ENCODE results near the gene PIBF1.
A peak's percentile ranks its signal among the peaks of the same experiment; 100 is the strongest.

Gene PIBF1

GRCh38 chr13:73060251-73061160 lies 278.6 kb downstream of the PIBF1 start:
- H3K27me3 ChIP-seq (ENCODE audit: insufficient read depth, low read length, poor library complexity), result peaks cover 5% of the 10 kb centered on the region
- H4K20me1 ChIP-seq (ENCODE audit: insufficient read depth, low read length), result no peaks in the 10 kb centered on the region
- no peaks in the 10 kb centered on the region for H3K79me2 ChIP-seq (ENCODE audit: insufficient read depth, low read length)
- no peaks in the 10 kb centered on the region for H3K36me3 ChIP-seq (ENCODE audit: insufficient read depth, low read length)
- peak overlapping the region; percentile 73 for H3K4me2 ChIP-seq (ENCODE audit: insufficient read depth, low read length)
- no peak for ATAC-seq (ENCODE audit: insufficient read depth, low read depth)
- no peak overlapping the region for H2AFZ ChIP-seq (ENCODE audit: low read depth, low read length)
- peak overlapping the region in 1 of 2 experiments; percentile 5; a peak in 1 of 4 replicates for H3K4me3 ChIP-seq (ENCODE audit: low read depth in 1 of 2, low read length in 2 of 2)
- H3K27ac ChIP-seq (ENCODE audit: low read length), result no peak overlapping the region
- DNase-seq, result no peak
- peak overlapping the region; percentile 79; the same call in 1 of the 2 replicates for H3K9ac ChIP-seq (ENCODE audit: low read depth, low read length)
- H3K9me3 ChIP-seq (ENCODE audit: insufficient read depth, low read length, severe bottlenecking), result no peaks in the 10 kb centered on the region
- TF ChIP-seq, protein P1, sequence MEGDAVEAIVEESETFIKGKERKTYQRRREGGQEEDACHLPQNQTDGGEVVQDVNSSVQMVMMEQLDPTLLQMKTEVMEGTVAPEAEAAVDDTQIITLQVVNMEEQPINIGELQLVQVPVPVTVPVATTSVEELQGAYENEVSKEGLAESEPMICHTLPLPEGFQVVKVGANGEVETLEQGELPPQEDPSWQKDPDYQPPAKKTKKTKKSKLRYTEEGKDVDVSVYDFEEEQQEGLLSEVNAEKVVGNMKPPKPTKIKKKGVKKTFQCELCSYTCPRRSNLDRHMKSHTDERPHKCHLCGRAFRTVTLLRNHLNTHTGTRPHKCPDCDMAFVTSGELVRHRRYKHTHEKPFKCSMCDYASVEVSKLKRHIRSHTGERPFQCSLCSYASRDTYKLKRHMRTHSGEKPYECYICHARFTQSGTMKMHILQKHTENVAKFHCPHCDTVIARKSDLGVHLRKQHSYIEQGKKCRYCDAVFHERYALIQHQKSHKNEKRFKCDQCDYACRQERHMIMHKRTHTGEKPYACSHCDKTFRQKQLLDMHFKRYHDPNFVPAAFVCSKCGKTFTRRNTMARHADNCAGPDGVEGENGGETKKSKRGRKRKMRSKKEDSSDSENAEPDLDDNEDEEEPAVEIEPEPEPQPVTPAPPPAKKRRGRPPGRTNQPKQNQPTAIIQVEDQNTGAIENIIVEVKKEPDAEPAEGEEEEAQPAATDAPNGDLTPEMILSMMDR (IDR thresholded peaks at IDR 0.05; ENCODE audit: borderline replicate concordance, extremely low read depth, low read length, poor library complexity, severe bottlenecking), result no peak
- no peak for TF ChIP-seq EZH2 (IDR thresholded peaks at IDR 0.05; ENCODE audit: borderline replicate concordance, low read depth, low read length, severe bottlenecking)
- H3K4me1 ChIP-seq (ENCODE audit: insufficient read depth, low read length), result peaks cover 32% of the 10 kb centered on the region

GRCh38 chr13:73061473-73061872 lies 279.5 kb downstream of the PIBF1 start:
- no peaks in the 10 kb centered on the region for H3K36me3 ChIP-seq (ENCODE audit: insufficient read depth, low read length)
- peaks cover 5% of the 10 kb centered on the region for H3K27me3 ChIP-seq (ENCODE audit: insufficient read depth, low read length, poor library complexity)
- H4K20me1 ChIP-seq (ENCODE audit: insufficient read depth, low read length), result no peaks in the 10 kb centered on the region
- TF ChIP-seq EZH2 (IDR thresholded peaks at IDR 0.05; ENCODE audit: borderline replicate concordance, low read depth, low read length, severe bottlenecking), result no peak
- TF ChIP-seq, protein P1 (IDR thresholded peaks at IDR 0.05; ENCODE audit: borderline replicate concordance, extremely low read depth, low read length, poor library complexity, severe bottlenecking), result no peak
- no peaks in the 10 kb centered on the region for H3K9me3 ChIP-seq (ENCODE audit: insufficient read depth, low read length, severe bottlenecking)
- H3K79me2 ChIP-seq (ENCODE audit: insufficient read depth, low read length), result no peaks in the 10 kb centered on the region
- no peak overlapping the region for H3K9ac ChIP-seq (ENCODE audit: low read depth, low read length)
- no peak overlapping the region for H2AFZ ChIP-seq (ENCODE audit: low read depth, low read length)
- no peak overlapping the region for H3K27ac ChIP-seq (ENCODE audit: low read length)
- no peak overlapping the region for H3K4me3 ChIP-seq (ENCODE audit: low read depth in 1 of 2, low read length in 2 of 2)
- no peak overlapping the region for H3K4me2 ChIP-seq (ENCODE audit: insufficient read depth, low read length)
- H3K4me1 ChIP-seq (ENCODE audit: insufficient read depth, low read length), result peaks cover 32% of the 10 kb centered on the region
- DNase-seq, result no peak
- no peak for ATAC-seq (ENCODE audit: insufficient read depth, low read depth)

- Histone ChIP-seq H3K4me1 (ENCODE audit: insufficient read depth, low read length) (peaks cover 32% of the 10 kb centered on the region), H3K79me2 (ENCODE audit: insufficient read depth, low read length) (no peaks in the 10 kb centered on the region), H3K9ac (ENCODE audit: low read depth, low read length) (no peak overlapping the region), H3K27me3 (ENCODE audit: insufficient read depth, low read length, poor library complexity) (peaks cover 5% of the 10 kb centered on the region), H3K4me2 (ENCODE audit: insufficient read depth, low read length) (no peak overlapping the region), H2AFZ (ENCODE audit: low read depth, low read length) (no peak overlapping the region), H3K4me3 (ENCODE audit: low read depth in 1 of 2, low read length in 2 of 2) (no peak overlapping the region), H3K36me3 (ENCODE audit: insufficient read depth, low read length) (no peaks in the 10 kb centered on the region), H3K27ac (ENCODE audit: low read length) (no peak overlapping the region), H3K9me3 (ENCODE audit: insufficient read depth, low read length, severe bottlenecking) (no peaks in the 10 kb centered on the region), H4K20me1 (ENCODE audit: insufficient read depth, low read length) (no peaks in the 10 kb centered on the region)
- DNase-seq, result no peak
- ATAC-seq (ENCODE audit: insufficient read depth, low read depth), result no peak
- TF ChIP-seq EZH2 (IDR thresholded peaks at IDR 0.05; ENCODE audit: borderline replicate concordance, low read depth, low read length, severe bottlenecking), result no peak
- TF ChIP-seq, protein P1 (IDR thresholded peaks at IDR 0.05; ENCODE audit: borderline replicate concordance, extremely low read depth, low read length, poor library complexity, severe bottlenecking), result no peak
These were observed 279.9 kb downstream of the PIBF1 start for GRCh38 chr13:73061876-73062275.

All from DND-41 (cell line).